Measurements from ENCODE around the gene COLEC11.

Gene COLEC11

DNA sequence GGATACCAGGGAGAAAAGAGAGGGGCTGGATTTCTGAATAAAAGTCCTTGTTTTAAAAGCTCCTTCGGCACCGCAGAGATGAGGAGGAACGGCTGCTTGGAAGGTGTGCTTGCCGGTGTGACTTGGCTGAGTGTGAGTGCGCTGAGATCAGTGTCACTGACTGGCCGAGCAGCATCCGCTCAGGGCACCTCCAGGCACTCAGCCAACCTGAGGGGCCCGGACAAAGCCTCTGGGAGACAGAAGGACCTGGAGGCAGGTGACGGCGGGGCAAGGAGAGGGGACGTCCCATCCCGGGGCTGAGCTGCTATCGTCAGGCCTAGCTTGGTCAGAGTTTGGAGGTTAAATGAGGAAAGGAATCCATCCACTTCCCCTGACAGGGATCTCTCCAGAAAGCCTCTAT, 46.3 kb downstream of the COLEC11 start:
- no peak for DNase-seq

GRCh38 chr2:3641841-3642421, 47.0 kb downstream of the COLEC11 start:
- no peak for DNase-seq

DNA sequence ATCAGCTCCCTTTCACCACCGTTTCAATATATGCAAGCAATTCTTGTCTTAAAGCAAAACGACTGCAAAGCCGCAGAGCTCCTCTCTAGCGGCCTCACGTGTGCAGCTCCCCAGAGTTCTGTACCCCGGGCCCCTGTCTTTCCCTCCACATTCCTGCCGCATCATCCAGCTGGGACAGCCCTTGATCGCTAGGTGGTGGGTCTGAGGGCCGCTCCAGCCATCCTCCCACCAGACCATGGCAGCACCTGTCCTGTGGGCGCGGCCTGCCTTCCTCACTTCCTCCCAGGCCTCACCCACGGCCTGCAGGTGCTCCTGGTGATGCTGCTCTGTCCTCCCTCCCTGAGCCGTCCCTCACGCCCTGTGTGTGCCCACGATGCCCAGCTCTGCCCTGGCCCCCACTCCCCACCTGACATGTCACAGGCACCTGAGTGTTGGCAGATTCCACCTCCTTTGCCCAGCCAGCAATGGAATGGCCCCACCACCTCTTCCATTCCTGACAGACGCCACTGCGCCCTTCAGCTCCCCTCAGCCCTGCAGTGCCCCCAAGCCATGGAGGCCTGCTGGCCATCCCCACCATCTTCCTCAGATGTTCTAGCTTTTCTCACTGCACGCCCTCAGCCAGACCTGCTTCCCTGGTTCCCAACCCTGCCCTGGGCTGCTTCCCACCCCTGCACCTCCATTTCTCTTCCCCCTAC, 47.8 kb downstream of the COLEC11 start:
- no peak for DNase-seq

- DNase-seq, result no peak
Observed at GRCh38 chr2:3643371-3644245, 48.7 kb downstream of the COLEC11 start.

GRCh38 chr2:3644246-3644525, 49.3 kb downstream of the COLEC11 start:
- DNase-seq, result no peak

DNA sequence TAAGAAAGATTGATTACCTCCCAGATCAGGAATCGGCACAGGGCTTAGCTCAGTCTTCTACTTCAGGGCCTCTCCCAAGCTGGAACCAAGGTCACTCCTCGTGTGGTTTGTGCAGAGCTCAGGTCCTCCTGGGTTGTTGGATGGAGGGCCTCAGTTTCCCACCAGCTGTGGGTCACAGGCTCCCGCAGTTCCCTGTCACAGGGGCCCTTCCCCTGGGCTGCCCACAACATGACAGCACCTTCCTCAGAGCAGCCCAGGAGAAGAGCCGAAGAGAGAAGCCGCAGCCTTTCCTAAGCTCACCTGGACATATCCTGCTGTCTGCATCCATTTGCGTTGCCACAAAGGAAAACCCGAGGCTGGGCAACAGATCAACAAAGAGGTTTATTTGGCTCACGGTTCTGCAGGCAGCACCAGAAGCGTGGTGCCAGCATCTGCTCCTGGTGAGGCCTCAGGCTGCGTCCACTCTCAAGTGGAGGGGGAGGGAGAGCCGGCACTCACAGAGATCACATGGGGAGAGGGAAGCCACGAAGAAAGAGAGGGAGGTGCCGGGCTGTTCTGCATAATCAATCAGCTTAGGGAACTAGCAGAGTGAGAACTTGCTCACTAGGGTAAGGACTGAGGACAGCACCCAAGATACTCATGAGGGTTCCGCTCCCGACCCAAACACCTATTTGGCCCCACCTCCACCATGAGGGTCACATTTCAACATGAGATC, 50.1 kb downstream of the COLEC11 start:
- DNase-seq, result no peak

DNA sequence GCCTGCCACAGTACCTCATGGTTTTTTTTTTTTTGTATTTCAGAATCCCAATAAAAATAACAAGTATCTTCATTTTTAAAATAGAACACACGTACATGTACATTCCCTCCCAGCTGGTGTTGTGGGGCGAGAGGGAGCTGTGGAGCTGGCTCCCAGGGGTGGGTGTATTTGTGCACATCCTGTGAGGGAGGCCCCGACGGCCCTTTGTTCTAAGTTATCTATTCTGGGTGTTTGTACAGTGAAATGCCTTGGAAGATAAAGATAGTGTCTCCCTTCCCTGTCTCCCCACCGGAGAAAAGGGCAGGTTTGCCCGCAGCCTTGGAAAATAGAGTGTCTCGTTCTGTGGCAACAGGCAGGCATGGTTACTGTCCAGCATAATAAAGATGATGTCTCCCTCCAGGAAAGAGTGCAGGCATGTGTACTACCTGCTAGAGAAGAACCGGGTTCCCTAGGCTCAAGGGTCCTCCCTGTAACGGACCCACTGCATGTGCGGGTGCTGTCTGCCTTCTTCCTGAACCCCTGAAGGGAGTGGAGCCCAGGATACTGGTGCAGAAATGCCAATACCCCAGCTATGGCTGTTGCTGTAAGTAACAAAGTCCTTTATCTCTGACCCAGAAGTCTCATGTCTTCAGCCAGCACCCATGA, 51.0 kb downstream of the COLEC11 start:
- no peak for DNase-seq

- DNase-seq, result no peak
Observed at GRCh38 chr2:3646446-3646845, 51.5 kb downstream of the COLEC11 start.

DNA sequence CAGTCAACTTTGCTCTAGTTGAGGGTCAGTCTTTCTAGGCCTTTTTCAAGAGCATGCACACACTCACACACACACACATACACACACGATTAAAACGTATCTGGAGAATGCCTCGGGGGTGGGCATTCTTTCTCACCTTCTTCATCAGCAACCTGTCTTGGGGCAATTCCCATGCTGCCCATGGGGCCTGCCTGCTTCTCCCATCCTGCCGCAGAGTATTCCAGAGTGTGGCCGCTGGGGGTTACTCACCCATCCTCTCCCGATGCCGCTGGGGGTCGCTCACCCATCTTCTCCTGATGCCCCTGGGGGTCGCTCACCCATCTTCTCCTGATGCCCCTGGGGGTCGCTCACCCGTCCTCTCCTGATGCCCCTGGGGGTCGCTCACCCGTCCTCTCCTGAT, 52.3 kb downstream of the COLEC11 start:
- no peak for DNase-seq

DNA sequence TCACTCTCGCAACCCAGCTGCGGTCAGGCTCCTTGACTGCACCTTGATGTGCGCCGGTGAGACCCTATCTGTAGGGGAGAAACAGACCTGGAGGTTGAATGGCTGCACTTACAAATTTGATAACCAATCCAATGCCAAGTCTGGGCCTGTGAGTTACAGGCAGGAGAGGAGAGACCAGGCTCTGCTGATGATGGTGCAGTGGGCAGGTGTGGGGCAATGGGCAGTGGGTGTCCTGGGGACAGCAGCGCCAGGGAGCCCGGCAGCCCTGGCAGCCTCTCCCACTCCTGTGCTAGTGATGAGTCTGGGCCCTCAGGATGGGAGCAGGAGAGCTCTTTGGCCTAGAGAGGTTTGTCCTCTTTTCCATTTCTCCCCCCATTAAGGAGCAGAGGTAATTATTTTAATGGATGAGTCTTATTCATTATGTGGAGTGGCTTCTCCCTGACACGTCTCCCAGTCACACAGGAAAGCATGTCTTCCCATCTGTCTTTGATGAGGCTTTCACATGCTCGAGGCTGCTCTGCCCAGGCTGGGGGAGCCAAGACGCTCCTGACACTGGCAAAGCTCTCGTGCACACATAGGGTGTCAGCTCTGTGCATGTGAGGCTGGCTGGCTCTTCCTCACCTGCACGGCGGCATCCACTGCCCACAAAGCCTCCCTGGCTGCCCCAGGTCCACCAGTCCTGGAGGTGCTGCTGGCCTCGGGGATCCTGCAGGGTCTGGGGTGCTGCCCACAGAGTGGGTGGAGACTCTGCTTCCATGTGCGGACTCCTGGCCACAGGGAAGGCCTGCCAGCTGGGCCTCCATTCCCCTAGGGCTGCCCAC, 53.1 kb downstream of the COLEC11 start:
- DNase-seq, result no peak

DNA sequence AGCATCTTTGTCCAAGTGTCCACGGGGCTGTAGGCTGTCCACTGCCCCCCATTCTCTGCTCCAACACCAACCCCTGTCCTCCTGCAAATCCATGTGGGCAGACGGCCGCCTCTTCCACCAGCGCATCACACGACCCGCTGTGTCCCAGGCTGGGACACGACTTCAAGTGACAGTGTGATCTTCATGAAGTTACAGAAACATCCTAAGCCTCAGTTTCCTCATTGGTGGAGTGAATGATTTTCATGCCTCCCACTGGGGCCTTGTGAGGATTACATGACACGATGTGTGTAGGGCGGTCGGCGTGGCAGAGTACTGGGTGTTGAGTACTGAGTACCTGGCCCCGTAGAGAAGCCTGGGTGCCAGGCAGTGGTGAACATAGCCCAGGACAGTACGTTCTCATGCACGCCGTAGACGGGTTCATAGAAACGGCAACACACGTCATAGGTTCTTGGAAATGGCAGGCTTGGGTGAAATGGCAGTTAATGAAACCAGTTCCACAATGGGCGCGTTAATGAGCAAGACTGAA, 53.8 kb downstream of the COLEC11 start:
- DNase-seq, result no peak

DNA sequence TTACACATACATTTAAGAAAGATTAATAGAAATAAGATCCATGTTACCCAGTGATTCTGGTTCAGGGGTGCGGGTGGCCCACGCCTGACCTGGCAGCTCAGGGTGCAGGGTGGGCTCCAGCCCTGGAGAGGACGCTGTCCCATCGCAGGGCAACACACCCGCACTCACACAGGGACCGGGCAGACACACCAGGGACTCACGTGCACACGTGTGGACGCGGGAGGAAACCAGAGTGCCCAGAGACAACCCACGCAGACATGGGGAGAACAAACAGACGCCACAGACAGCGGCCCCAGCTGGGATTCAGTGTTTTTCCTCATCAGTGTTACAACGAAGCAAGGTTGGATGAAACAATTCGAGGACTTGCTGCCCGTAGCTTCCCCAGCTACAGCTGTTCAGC, 54.7 kb downstream of the COLEC11 start:
- DNase-seq, result no peak

DNA sequence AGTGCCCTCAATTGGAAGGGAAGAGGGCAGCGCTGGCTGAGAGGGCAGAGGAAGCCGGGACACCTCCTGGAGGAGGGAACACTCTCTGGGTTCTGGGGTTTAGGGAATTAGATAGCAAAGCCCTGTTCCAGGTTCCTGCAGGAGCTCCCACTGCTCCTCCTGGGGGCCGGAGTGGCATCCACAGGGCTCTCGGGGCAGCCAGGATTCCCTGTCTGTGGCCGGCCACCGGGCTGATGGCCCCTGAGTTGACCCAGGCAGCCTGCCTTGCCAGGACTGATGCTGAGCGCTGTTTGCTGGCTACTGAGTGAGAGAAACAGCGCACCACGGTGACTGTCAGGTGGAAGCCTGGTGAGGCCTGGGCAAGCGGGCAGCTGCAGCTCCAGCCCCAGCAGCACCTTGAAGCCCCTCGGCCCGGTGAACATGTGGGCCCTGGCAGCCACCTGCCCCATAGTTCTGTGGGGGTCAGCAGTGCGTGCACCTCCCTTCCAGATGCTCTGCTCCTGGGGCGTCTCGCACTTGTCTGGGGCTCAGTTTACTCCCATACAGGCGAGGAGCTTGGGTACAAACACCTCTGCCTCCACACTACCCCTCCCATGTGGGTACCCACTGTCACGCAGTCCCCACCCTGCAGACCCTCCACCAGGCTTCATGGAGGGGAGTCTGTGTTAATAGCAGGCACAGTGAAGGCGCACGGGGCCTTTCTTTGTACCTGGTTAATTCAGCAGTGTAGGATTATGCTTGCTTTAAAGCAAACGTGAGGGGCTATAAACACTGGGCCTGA, 55.4 kb downstream of the COLEC11 start:
- DNase-seq, result no peak

DNA sequence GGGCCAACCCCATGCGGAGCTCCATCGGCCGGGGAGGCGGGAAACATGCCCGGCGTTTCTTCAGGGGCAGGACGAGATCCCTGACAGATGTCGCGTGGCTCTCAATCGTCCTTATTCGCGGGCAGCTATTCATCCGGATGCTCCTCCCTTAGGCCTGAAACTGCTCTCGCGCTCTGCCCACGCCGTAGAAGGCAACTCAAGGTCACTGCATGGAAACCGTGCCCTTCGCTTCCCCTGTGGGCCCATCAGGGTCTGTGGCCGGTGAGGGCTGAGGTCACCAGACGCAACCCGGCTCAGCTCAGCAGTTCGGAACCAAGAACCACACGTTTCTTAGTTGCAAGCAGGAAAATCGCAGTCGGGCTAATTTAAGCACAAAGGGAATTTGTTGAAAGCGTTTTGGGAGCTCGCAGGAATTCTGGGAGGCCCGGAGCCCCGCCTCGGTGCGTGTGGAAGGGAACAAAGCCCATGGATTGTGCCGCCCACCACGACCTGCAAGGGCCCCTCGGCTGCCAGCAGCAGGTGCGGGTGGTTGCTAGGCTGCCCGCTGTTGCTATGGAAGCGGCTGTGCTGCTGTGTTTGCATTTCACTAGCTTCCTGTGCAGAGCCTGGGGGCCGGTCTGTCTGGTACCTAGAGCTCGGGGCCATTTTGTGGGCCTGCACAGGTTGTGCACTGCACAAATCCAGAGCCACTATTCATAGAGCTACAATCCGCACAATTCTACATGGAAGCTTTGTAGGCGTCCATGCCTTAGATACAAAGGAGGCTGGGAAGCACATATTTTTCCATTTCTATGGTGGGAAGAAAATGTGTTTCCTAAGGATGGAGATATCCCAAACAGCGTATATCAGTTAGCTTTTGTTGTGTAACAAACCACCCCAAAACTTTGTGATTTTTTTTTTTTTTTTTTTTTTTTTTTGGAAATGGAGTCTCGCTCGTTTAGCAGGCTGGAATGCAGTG, 57.1 kb downstream of the COLEC11 start:
- peak; percentile 92 for DNase-seq

DNA sequence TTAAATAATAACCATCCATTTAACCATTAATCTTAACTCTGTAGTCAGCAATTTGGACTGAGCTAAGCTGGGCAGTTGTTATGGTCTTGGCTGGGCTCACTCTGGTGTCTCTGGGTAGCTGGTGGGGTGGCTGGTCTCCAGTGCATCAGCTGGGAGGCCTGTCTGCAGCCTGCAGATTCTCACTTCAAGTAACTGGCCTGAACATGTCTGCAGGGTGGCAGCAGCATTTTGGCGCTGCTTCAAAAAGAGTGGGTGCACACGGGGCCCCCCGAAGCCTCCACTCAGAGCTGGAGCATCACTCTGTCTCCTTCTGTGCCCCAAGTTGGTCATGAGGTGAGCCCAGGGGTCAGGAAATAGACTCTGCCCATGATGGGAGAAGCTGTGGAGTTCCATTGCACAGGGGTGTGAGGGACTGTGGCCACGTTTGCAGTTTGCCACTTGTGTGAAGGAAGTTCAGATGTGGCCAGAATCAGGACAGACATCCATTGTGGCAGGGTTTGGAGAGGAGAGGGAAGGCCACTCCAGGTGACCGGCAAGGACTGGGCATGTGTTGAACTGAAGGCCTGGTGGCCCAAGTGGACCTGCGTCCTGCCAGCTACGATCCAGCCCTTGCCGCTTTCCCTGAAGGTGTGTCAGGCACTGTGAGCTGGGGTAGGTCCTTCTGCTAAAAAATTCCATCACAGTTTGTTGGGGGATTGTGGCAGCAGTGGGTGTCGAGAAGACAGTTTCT, 58.1 kb downstream of the COLEC11 start:
- no peak for DNase-seq

GRCh38 chr2:3654011-3654410, 59.1 kb downstream of the COLEC11 start:
- DNase-seq, result peak; percentile 37

- no peak for DNase-seq
Observed at GRCh38 chr2:3654531-3655225, 59.8 kb downstream of the COLEC11 start.

All from NCI-H2029 (cell line).